LNCaP clone FGC (cell line): Measurements from ENCODE around the gene ADGRB3.
"Not testable (repeated sequence)": the region's sequence is repeated elsewhere in the genome, so short reads cannot be mapped to it uniquely, and the experiment has no call there.

Experiments
- DNase-seq: peaks from one replicate; pipeline ENCODE4 v3.0.0-alpha.2; 2011; ENCODE audit warnings: low read depth
- H3K4me3 ChIP-seq: 2 replicates; pipeline ENCODE4 v1.5.1; 2011; ENCODE audit warnings: mild to moderate bottlenecking, low read depth, low read length, control low read depth
- CTCF ChIP-seq: IDR thresholded peaks from 2 replicates; pipeline ENCODE4 v1.5.1; 2012; ENCODE audit warnings: mild to moderate bottlenecking; ENCODE audit not compliant: control insufficient read depth, insufficient read depth; ENCODE audit errors: extremely low read depth

The ADGRB3 gene

GRCh38 chr6:68741501-68742386 is 106.7 kb downstream of the ADGRB3 start:
- TF ChIP-seq CTCF, result no peak
- no peak for DNase-seq
- no peak overlapping the region for H3K4me3 ChIP-seq

- no peak for TF ChIP-seq CTCF
- H3K4me3 ChIP-seq, result no peak overlapping the region
- DNase-seq, result no peak
These were observed 108.0 kb downstream of the ADGRB3 start for GRCh38 chr6:68743099-68743498.

GRCh38 chr6:68744376-68744775 is 109.3 kb downstream of the ADGRB3 start:
- not testable (repeated sequence) for DNase-seq, H3K4me3 ChIP-seq

- no peak overlapping the region for H3K4me3 ChIP-seq
- DNase-seq, result no peak
- TF ChIP-seq CTCF, result no peak
These were observed 111.3 kb downstream of the ADGRB3 start for GRCh38 chr6:68746376-68746775.

DNA sequence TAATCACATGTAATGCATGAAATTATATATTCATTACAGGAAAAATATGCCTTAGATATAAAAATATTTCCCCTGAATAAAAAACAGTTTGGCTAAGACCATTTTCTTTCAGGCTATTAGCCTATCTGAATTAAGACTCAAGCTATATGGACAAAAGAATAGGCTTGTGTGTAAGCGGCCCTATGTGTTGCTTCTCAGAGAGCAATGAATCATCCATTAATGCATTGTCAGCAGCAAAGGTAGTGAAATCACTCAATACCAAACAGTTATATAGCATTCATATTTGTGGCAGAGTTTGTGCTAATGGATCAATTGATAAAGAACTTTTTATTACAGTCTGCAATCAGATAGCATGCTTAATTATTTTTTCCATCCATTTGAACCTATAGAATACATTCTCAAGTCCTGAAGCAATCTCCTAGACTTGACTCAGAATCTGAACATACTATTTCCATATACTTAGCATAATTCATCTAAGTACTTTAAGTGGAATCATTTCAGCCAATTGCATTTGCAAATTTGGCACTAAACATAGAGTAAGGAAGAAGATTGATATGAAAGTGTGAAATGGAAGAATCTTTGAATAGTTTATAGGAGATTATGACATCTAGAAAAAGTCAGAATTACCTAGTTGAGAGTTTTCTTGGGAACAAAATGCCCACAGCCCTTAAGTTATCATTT is 112.2 kb downstream of the ADGRB3 start:
- DNase-seq, result no peak
- TF ChIP-seq CTCF, result no peak
- no peak overlapping the region for H3K4me3 ChIP-seq

- not testable (repeated sequence) for DNase-seq
These were observed 112.8 kb downstream of the ADGRB3 start for GRCh38 chr6:68747832-68748231.

DNA sequence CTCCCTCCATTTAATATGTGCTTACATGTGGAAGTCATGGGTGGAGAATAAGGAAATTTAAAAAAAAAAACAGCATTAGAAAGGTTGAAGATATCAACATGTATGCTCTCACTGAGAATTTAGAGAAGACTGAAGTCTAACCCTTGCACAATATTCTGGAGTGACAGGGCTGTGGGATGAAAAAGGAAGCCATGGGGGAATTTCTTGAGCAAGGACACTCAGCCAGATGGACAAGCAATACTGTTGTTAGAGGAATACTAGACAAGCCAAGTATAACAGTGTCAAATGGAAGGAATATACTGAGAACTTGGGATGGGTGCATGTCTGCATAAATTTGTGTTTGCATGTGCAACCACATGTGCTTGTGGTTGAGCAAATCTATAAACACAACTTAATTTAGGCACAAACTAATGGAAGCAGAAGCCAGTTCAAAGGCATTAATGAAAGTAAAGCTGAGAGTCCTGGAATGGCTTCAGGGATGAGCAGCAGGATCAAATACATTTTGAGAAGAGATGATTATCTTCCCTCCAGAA is 119.7 kb downstream of the ADGRB3 start:
- TF ChIP-seq CTCF, result no peak
- H3K4me3 ChIP-seq, result no peak overlapping the region
- no peak for DNase-seq

More at GRCh38 chr6:68747832-68748231, 112.8 kb downstream of the ADGRB3 start:
- H3K4me3 ChIP-seq, result not testable (repeated sequence)
